Measurements from ENCODE around the gene MAST2.
"Not testable (repeated sequence)": the region's sequence is repeated elsewhere in the genome, so short reads cannot be mapped to it uniquely, and the experiment has no call there.

Gene MAST2

GRCh38 chr1:46044116-46044515, 240.7 kb downstream of the MAST2 start:
- TF ChIP-seq CTCF (IDR thresholded peaks at IDR 0.05; ENCODE audit: control insufficient read depth, insufficient read depth, low read depth, low read length, missing control alignments), result no peak
- no peak overlapping the region for H3K4me3 ChIP-seq (ENCODE audit: control insufficient read depth, low read depth, low read length)
- DNase-seq (ENCODE audit: low read depth), result no peak

GRCh38 chr1:46053734-46054133, 250.3 kb downstream of the MAST2 start:
- no peak for DNase-seq (ENCODE audit: low read depth)
- H3K4me3 ChIP-seq (ENCODE audit: control insufficient read depth, low read depth, low read length), result no peak overlapping the region
- TF ChIP-seq CTCF (IDR thresholded peaks at IDR 0.05; ENCODE audit: control insufficient read depth, insufficient read depth, low read depth, low read length, missing control alignments), result no peak

GRCh38 chr1:46056325-46056724, 252.9 kb downstream of the MAST2 start:
- no peak for TF ChIP-seq CTCF (IDR thresholded peaks at IDR 0.05; ENCODE audit: control insufficient read depth, insufficient read depth, low read depth, low read length, missing control alignments)
- DNase-seq (ENCODE audit: low read depth), result no peak
- no peak overlapping the region for H3K4me3 ChIP-seq (ENCODE audit: control insufficient read depth, low read depth, low read length)

- DNase-seq (ENCODE audit: low read depth); H3K4me3 ChIP-seq (ENCODE audit: control insufficient read depth, low read depth, low read length): not testable (repeated sequence)
Observed at GRCh38 chr1:46057215-46057614, 253.8 kb downstream of the MAST2 start.

- TF ChIP-seq CTCF (IDR thresholded peaks at IDR 0.05; ENCODE audit: control insufficient read depth, insufficient read depth, low read depth, low read length, missing control alignments), result no peak
- no peak overlapping the region for H3K4me3 ChIP-seq (ENCODE audit: control insufficient read depth, low read depth, low read length)
- DNase-seq (ENCODE audit: low read depth), result no peak
Observed at GRCh38 chr1:46057781-46058180, 254.4 kb downstream of the MAST2 start.

GRCh38 chr1:46058936-46059335, 255.5 kb downstream of the MAST2 start:
- TF ChIP-seq CTCF (IDR thresholded peaks at IDR 0.05; ENCODE audit: control insufficient read depth, insufficient read depth, low read depth, low read length, missing control alignments), result no peak
- H3K4me3 ChIP-seq (ENCODE audit: control insufficient read depth, low read depth, low read length), result no peak overlapping the region
- no peak for DNase-seq (ENCODE audit: low read depth)

- no peak for DNase-seq (ENCODE audit: low read depth)
- no peak overlapping the region for H3K4me3 ChIP-seq (ENCODE audit: control insufficient read depth, low read depth, low read length)
- no peak for TF ChIP-seq CTCF (IDR thresholded peaks at IDR 0.05; ENCODE audit: control insufficient read depth, insufficient read depth, low read depth, low read length, missing control alignments)
Observed at GRCh38 chr1:46061146-46061545, 257.7 kb downstream of the MAST2 start.

Data from AG09309 (cell line).